H1 (cell line): ENCODE measurements around the gene HERC5. TPM values are rescaled to one million over a fixed set of nuclear protein-coding genes. Genes with fewer than 3 reads are reported as not detected.

Experiments used
- BACH1 ChIP-seq: IDR thresholded peaks from 2 replicates; pipeline ENCODE4 v1.6.1; 2012; ENCODE audit warnings: low read length, improper control_type of control experiment
- GABPA ChIP-seq: IDR thresholded peaks from 2 replicates; pipeline ENCODE4 v1.6.1; 2011; ENCODE audit warnings: mild to moderate bottlenecking, low read length, moderate library complexity, borderline replicate concordance; ENCODE audit not compliant: insufficient read depth
- KDM1A ChIP-seq: fragments of 200-600, 300-600 bp; sonication (generic); IDR thresholded peaks from 2 replicates; pipeline ENCODE4 v1.7.1; 2016; ENCODE audit warnings: mild to moderate bottlenecking, low read length, borderline replicate concordance
- MAFK ChIP-seq: IDR thresholded peaks from 2 replicates; pipeline ENCODE4 v1.6.1; 2012; ENCODE audit warnings: low read depth, mild to moderate bottlenecking, improper control_type of control experiment, low read length
- SRF ChIP-seq: IDR thresholded peaks from 2 replicates; pipeline ENCODE4 v1.6.1; 2011; ENCODE audit warnings: mild to moderate bottlenecking, low read depth, low read length, moderate library complexity
- SUZ12 ChIP-seq: fragments of 200-600 bp; sonication (generic); IDR thresholded peaks from 2 replicates; pipeline ENCODE4 v1.6.1; 2012; ENCODE audit warnings: mild to moderate bottlenecking, inconsistent platforms, low read length, moderate library complexity, mixed read lengths
- polyA plus RNA-seq, 7 experiments: library from polyadenylated mRNA; depleted of rRNA in 3 of 7; stranded (reverse) in 5 of 7; unstranded in 2 of 7; fragments of >200 nt in 5 of 7; fragments of 200-250 nt in 2 of 7; gene quantifications; 1 replicate in 5 of 7; 2 replicates in 1 of 7; 4 replicates in 1 of 7; pipeline versions ENCODE4 v1.2.1 to v1.2.3, GENCODE V29; 2011 to 2013; ENCODE audit warnings: missing spikeins in 2 of 7, mixed read lengths in 2 of 7
- total RNA-seq: library from RNA; stranded (reverse); fragmentation: NEBNext Ultra II Directional; extraction: Animal tissue kit (Norgen Biotek cat#: 25700); gene quantifications from 2 replicates; pipeline ENCODE4 v1.2.1, GENCODE V29; 2021
- TF ChIP-seq, protein P1 (sequence below): fragments of 300-600 bp; sonication (generic); IDR thresholded peaks from 2 replicates; pipeline ENCODE4 v1.7.1; 2012; ENCODE audit warnings: low read length, moderate library complexity, mild to moderate bottlenecking, inconsistent platforms; ENCODE audit not compliant: insufficient replicate concordance

The HERC5 gene
- total and polyA plus RNA-seq, 2 of the 8 experiments (the other 6 are each of a cell fraction or from before 2014, with no cell fraction given) = 6.6 to 20.7 TPM

DNA sequence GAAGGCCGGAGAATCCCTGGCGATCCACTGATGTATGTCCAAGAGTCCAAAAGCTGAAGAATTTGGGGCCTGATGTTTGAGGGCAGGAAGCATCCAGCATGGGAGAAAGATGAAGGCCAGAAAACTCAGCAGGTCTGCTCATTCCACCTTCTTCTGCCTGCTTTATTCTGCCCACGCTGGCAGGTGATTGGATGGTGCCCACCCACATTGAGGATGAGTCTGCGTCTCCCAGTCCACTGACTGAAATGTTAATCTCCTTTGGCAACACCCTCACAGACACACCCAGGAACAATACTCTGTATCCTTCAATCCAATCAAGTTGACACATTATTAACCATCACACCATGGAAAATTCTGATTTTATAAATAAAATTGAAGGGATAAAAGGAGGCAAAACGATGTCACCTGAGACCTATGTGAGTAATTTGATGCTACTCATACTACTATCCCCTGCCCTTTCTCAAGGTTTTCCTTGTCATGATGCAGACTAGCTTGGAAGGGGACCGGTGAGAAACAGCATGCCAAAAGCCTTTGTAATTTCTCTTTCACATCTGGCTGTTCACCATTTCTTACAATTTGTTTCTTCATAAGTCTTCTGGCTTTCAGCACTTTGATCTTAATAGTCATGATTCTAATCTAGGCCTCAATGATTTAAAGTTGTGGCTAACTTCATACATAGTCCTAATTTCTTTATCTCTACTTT lies 76.3 kb downstream of the HERC5 start (continued):
- TF ChIP-seq, protein P1, sequence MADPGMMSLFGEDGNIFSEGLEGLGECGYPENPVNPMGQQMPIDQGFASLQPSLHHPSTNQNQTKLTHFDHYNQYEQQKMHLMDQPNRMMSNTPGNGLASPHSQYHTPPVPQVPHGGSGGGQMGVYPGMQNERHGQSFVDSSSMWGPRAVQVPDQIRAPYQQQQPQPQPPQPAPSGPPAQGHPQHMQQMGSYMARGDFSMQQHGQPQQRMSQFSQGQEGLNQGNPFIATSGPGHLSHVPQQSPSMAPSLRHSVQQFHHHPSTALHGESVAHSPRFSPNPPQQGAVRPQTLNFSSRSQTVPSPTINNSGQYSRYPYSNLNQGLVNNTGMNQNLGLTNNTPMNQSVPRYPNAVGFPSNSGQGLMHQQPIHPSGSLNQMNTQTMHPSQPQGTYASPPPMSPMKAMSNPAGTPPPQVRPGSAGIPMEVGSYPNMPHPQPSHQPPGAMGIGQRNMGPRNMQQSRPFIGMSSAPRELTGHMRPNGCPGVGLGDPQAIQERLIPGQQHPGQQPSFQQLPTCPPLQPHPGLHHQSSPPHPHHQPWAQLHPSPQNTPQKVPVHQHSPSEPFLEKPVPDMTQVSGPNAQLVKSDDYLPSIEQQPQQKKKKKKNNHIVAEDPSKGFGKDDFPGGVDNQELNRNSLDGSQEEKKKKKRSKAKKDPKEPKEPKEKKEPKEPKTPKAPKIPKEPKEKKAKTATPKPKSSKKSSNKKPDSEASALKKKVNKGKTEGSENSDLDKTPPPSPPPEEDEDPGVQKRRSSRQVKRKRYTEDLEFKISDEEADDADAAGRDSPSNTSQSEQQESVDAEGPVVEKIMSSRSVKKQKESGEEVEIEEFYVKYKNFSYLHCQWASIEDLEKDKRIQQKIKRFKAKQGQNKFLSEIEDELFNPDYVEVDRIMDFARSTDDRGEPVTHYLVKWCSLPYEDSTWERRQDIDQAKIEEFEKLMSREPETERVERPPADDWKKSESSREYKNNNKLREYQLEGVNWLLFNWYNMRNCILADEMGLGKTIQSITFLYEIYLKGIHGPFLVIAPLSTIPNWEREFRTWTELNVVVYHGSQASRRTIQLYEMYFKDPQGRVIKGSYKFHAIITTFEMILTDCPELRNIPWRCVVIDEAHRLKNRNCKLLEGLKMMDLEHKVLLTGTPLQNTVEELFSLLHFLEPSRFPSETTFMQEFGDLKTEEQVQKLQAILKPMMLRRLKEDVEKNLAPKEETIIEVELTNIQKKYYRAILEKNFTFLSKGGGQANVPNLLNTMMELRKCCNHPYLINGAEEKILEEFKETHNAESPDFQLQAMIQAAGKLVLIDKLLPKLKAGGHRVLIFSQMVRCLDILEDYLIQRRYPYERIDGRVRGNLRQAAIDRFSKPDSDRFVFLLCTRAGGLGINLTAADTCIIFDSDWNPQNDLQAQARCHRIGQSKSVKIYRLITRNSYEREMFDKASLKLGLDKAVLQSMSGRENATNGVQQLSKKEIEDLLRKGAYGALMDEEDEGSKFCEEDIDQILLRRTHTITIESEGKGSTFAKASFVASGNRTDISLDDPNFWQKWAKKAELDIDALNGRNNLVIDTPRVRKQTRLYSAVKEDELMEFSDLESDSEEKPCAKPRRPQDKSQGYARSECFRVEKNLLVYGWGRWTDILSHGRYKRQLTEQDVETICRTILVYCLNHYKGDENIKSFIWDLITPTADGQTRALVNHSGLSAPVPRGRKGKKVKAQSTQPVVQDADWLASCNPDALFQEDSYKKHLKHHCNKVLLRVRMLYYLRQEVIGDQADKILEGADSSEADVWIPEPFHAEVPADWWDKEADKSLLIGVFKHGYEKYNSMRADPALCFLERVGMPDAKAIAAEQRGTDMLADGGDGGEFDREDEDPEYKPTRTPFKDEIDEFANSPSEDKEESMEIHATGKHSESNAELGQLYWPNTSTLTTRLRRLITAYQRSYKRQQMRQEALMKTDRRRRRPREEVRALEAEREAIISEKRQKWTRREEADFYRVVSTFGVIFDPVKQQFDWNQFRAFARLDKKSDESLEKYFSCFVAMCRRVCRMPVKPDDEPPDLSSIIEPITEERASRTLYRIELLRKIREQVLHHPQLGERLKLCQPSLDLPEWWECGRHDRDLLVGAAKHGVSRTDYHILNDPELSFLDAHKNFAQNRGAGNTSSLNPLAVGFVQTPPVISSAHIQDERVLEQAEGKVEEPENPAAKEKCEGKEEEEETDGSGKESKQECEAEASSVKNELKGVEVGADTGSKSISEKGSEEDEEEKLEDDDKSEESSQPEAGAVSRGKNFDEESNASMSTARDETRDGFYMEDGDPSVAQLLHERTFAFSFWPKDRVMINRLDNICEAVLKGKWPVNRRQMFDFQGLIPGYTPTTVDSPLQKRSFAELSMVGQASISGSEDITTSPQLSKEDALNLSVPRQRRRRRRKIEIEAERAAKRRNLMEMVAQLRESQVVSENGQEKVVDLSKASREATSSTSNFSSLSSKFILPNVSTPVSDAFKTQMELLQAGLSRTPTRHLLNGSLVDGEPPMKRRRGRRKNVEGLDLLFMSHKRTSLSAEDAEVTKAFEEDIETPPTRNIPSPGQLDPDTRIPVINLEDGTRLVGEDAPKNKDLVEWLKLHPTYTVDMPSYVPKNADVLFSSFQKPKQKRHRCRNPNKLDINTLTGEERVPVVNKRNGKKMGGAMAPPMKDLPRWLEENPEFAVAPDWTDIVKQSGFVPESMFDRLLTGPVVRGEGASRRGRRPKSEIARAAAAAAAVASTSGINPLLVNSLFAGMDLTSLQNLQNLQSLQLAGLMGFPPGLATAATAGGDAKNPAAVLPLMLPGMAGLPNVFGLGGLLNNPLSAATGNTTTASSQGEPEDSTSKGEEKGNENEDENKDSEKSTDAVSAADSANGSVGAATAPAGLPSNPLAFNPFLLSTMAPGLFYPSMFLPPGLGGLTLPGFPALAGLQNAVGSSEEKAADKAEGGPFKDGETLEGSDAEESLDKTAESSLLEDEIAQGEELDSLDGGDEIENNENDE = no peak
- TF ChIP-seq SUZ12 = no peak
- TF ChIP-seq MAFK = no peak
- TF ChIP-seq GABPA = no peak
- no peak for TF ChIP-seq KDM1A
- TF ChIP-seq BACH1 = no peak
- no peak for TF ChIP-seq SRF
